Right ventricle myocardium superior (tissue), 1 donor: ENCODE data around the gene NSMF. TPM values are rescaled to one million over a fixed set of nuclear protein-coding genes. Genes with fewer than 3 reads are reported as not detected.

Source experiments
- ATAC-seq: fragments of 200-7000 bp; cut with Tn5 transposase; one replicate; pipeline ENCODE4 v1.9.1; 2020; ENCODE audit warnings: mild to moderate bottlenecking; ENCODE audit not compliant: poor library complexity
- DNase-seq: peaks from one replicate; pipeline ENCODE4 v3.0.0-alpha.2; 2020
- intact Hi-C: fragments of 100-400 bp; cut with DNase I; formaldehyde crosslinking; loops from one replicate; pipeline ENCODE4 v1.11.2; 2022
- long read RNA-seq: library from polyadenylated mRNA; unstranded; transcript quantifications from one replicate; pipeline ENCODE4 v2.0.0, GENCODE V29; 2021
- total RNA-seq: library from RNA; stranded (reverse); fragmentation: NEBNext Ultra II Directional; extraction: Animal tissue kit (Norgen Biotek cat#: 25700); gene quantifications from one replicate; pipeline ENCODE4 v1.2.1, GENCODE V29; 2021
- donor health status: DM: no; HTN: yes; CAD: no; lungs with severe emphysema.

NSMF gene
- 10.0 TPM for total RNA-seq
- long read RNA-seq, transcript NSMF-205 (14 exons, 3,571 nt) = minor isoform, 7 of 64 reads
- long read RNA-seq, transcript NSMF-201 (15 exons, 2,981 nt) = major isoform, 30 of 64 reads
- long read RNA-seq, partial matches to known transcripts = 5 of 64 reads
- long read RNA-seq, other reads (novel, unspliced or antisense) = 22 of 64 reads

GRCh38 chr9:137459152-137459600, at the start of gene NSMF:
TSS of gene NSMF (minus strand) at chr9:137459334. CDS start at chr9:137459102, 232 bp downstream.
- intact Hi-C loops = no loop called here
- peak; percentile 97 for DNase-seq
- peak; percentile 93 for ATAC-seq

- no peak for ATAC-seq
- DNase-seq = no peak
- intact Hi-C loops = no loop called here
These were observed 47.6 kb upstream of the NSMF start for GRCh38 chr9:137506702-137507171.

GRCh38 chr9:137506274-137506673, 47.1 kb upstream of the NSMF start:
- ATAC-seq = no peak

GRCh38 chr9:137505421-137506140, 46.4 kb upstream of the NSMF start:
- intact Hi-C loops = no loop called here
- DNase-seq (no peak), ATAC-seq (no peak)

More at GRCh38 chr9:137506274-137506673, 47.1 kb upstream of the NSMF start:
- intact Hi-C loops = no loop called here
- no peak for DNase-seq

GRCh38 chr9:137504432-137504777, 45.3 kb upstream of the NSMF start:
- DNase-seq = no peak
- no peak for ATAC-seq
- intact Hi-C loops = no loop called here

GRCh38 chr9:137502008-137502911, 43.1 kb upstream of the NSMF start:
- DNase-seq = no peak
- intact Hi-C loops = no loop called here
- ATAC-seq = no peak

- intact Hi-C loops = no loop called here
- ATAC-seq (no peak), DNase-seq (peak; percentile 35)
These were observed 42.3 kb upstream of the NSMF start for GRCh38 chr9:137501457-137501856.

- ATAC-seq = no peak
- intact Hi-C loops = no loop called here
- DNase-seq = no peak
These were observed 41.7 kb upstream of the NSMF start for GRCh38 chr9:137500666-137501397.

GRCh38 chr9:137499858-137500661, 40.9 kb upstream of the NSMF start:
- peak; percentile 25 for DNase-seq

GRCh38 chr9:137499416-137499815, 40.3 kb upstream of the NSMF start:
- DNase-seq = no peak
- ATAC-seq = no peak
- intact Hi-C loops = no loop called here

More at GRCh38 chr9:137499858-137500661, 40.9 kb upstream of the NSMF start:
- intact Hi-C loops = no loop called here
- ATAC-seq = no peak

GRCh38 chr9:137498720-137499150, 39.6 kb upstream of the NSMF start:
- DNase-seq (no peak), ATAC-seq (no peak)
- intact Hi-C loops = no loop called here

GRCh38 chr9:137497921-137498719, 39.0 kb upstream of the NSMF start:
- intact Hi-C loops = no loop called here
- peak; percentile 33 for DNase-seq
- ATAC-seq = no peak

- peak; percentile 24 for DNase-seq
- intact Hi-C loops = no loop called here
- ATAC-seq = no peak
These were observed 37.7 kb upstream of the NSMF start for GRCh38 chr9:137496601-137497375.

GRCh38 chr9:137494550-137495351, 35.6 kb upstream of the NSMF start:
- ATAC-seq = peak; percentile 80
- intact Hi-C loops = no loop called here
- DNase-seq = peak; percentile 61

- DNase-seq (no peak), ATAC-seq (peak; percentile 44)
- intact Hi-C loops = no loop called here
These were observed 35.0 kb upstream of the NSMF start for GRCh38 chr9:137494104-137494544.
